DMS114 treated with DMSO at 0.1 percent for 48 hours (cell line): ENCODE data around the gene LDHD.
"Not testable (repeated sequence)": the region's sequence is repeated elsewhere in the genome, so short reads cannot be mapped to it uniquely, and the experiment has no call there.

ENCODE experiments used
- DNase-seq: peaks from one replicate; lab custom pipeline; 2025; ENCODE audit not compliant: unreplicated experiment; lab: John Stamatoyannopoulos, UW

Gene LDHD

GRCh38 chr16:75116081-75116910 is at the start of gene LDHD:
Gene LDHD, minus strand, starts transcription at chr16:75116780. Its CDS starts 60 bp downstream, at chr16:75116720.
- DNase-seq, result peak; percentile 70

DNA sequence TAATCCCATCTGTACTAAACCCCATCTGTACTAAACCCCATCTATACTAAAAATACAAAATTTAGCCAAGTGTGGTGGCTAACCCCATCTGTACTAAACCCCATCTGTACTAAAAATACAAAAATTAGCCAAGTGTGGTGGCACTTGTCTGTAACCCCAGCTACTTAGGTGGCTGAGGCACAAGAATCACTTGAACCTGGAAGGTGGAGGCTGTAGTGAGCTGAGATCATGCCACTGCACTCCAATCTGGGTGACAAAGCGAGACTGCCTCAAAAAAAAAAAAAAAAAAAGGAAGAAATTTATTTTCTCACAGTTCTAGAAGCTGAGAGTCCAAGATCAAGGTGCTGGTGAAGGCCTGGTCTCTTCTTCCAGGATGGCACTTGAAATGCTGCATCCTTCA is 43.8 kb upstream of the LDHD start:
- DNase-seq, result no peak

GRCh38 chr16:75152635-75153034 is 36.1 kb upstream of the LDHD start:
- DNase-seq, result no peak

DNA sequence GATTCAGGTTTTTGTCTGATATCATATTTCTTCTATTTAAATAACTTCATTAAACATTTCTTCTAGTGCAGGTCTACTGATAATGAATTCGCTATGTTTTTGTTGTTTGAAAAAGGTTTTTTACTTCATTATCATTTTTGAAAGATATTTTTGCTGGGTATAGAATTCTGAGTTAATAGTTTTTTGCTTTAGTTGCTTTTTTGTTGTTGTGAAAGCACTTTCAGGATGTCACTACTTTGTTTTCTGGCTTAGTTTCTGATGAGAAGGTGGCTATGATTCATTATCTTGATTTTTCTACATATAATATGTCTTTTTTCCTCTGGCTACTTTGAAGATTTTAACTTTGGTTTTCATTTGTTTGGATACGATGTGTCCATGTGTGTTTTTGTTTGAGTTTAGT is 35.2 kb upstream of the LDHD start:
- DNase-seq, result no peak

- peak; percentile 93 for DNase-seq
These were observed 32.0 kb upstream of the LDHD start, which contains the start of gene ZFP1 for GRCh38 chr16:75148311-75149195. Gene ZFP1, plus strand, starts transcription at chr16:75148524. Its CDS starts 4,428 bp downstream, at chr16:75152952.

DNA sequence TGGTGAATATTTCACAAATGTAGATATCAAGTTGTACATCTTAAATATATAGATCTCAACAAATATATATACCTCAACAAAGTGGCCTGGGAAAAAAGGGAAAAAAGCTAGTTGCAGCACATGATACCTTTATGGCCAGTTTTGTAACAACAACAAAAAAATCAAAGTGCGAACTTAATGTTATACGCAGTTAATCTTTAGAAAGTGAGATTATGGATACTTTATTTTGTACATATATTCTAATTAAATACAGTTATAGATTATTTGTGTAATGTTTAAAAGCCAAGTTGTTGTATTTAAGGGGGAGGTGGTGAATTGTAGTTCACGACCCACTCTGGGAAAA is 31.4 kb upstream of the LDHD start:
- DNase-seq, result no peak

DNA sequence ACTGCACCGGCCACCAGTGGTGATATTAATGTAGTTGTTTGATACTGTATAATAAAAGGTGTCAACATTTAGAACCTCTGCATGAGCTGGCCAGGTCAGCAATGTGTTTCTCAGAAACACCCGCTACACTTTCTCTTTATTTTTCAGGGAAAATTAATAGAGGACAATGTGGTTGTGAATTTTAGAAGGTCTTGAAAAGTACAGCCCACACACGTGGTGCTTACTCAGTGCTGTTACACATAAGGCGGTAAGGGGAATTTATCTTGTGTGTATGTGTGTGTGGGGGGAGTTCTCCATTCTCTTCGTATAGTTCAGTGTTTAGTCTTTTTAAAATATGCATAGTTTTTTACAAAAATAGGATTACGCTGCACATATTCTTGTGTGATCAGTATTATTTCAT is 27.4 kb upstream of the LDHD start:
- no peak for DNase-seq

GRCh38 chr16:75139498-75139897 is 22.9 kb upstream of the LDHD start:
- DNase-seq, result no peak

- DNase-seq, result no peak
These were observed 22.1 kb upstream of the LDHD start for GRCh38 chr16:75138636-75139035.

DNA sequence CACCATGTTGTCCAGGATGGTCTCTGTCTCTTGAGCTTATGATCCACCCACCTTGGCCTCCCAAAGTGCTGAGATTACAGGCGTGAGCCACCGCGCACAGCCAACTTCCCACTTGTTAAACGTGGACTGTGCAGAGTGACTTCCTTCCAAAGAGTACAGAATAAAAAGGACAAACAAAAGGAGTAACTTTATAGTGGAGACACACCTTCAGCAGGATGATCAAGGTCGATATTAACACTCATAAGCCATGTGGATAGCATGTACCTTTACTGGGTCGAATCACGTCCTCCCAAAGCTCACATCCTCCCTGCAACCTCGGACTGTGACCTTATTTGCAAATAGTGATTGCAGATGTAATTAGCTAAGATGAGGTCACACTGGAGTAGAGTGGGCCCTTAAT is 21.7 kb upstream of the LDHD start:
- DNase-seq, result no peak

- DNase-seq, result no peak
These were observed 14.5 kb upstream of the LDHD start for GRCh38 chr16:75131081-75131480.

DNA sequence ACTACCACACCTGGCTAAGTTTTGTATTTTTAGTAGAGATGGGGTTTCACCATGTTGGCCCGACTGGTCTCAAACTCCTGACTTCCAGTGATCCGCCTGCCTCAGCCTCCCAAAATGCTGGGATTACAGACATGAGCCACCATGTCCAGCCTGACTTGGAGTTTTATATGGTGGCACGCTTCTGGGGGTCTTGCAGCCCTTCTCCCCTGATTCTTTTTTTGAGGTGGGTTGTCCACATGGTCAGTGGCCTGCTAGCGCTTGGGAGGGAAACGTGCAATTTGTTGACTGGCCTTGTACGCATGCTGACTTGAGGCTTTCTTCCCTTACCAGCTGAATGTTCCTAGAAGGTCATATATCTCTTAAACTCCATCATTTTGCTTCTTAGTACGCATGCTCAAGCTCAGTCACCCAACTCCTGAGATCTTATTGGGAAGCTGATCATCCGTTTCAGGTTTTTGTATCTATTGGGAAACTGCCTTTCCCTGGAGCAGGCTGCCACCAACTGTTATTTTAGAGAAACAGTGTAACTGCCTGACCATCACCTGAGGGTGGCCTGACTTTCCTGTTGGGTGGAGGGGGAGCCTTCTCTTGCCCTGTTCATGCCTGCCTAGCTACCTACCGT is 13.7 kb upstream of the LDHD start:
- DNase-seq, result no peak

GRCh38 chr16:75129421-75130149 is 13.0 kb upstream of the LDHD start:
- DNase-seq, result not testable (repeated sequence)

GRCh38 chr16:75127713-75128415 is 11.3 kb upstream of the LDHD start:
- no peak for DNase-seq

DNA sequence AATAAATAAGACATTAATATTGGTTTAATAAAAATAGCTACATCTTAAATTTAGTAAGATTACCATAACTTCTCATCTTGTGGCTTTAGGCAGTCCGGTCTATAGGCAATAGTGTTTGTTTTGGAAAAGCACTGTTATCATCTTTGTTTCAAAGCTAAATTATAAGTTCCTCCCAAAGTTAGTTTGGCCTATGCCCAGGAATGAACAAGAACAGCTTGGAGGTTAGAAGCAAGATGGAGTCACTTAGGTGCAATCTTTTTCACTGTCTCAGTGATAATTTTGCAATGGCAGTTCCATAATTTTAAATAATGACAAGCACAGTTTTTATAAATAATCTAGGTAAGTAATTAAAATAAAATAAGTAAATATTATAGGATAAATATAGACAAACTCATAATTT is 6.0 kb upstream of the LDHD start:
- no peak for DNase-seq

GRCh38 chr16:75121949-75122568 is 5.5 kb upstream of the LDHD start:
- no peak for DNase-seq

GRCh38 chr16:75120253-75120652 is 3.7 kb upstream of the LDHD start:
- no peak for DNase-seq

DNA sequence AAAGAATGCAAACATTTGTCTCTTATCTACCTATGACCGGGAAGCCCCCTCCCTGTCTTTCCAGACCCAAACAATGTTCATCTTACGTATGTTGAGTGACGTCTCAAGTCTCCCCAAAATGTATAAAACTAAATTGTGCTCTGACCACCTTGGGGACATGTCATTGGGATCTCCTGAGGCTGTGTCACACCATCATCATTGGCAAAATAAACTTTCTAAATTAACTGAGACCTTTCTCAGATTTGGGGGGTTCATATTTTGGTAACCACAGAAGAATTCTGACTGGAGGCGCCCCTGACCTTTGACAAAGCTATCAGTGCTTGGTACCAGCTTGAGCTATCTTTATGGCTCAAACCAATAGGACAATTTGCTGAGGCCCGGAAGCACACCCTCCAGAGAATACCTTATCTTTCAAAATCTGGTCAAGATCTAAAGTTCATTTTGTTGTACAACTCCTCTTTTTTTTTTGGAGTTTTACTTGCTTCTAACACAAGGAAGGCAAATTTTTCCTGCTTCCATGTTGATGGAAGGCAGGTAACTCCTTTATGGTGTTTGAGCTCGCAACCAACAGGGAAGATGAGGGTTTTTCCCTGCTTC is 2.5 kb upstream of the LDHD start:
- DNase-seq, result no peak

DNA sequence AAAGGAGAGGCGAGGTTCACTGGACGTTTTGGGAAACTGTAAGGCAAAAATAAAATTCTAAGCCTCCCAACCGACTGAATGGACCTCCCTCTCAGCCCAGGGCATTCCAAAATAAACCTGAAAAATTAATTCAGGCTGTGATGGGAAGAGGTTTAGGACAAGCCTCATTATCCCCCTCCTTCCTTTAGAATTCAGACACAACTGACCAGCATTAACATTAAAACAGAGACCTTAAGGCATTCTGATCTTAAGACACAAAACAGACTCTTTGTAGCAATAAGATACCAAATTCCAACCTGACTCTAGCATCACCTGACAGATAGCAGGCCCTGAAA is 298 bp upstream of the LDHD start:
- DNase-seq, result no peak
